SK-N-SH (cell line): ENCODE results near the gene TMUB1. TPM values are rescaled to one million over a fixed set of nuclear protein-coding genes. Genes with fewer than 3 reads are reported as not detected.

Source experiments
- CTCF ChIA-PET: fragments of 300-600, 350-600 bp; formaldehyde crosslinking; extraction: SDS; loops from one replicate; lab custom pipeline; 2021; lab: Yijun Ruan, JAX
- POLR2A ChIA-PET: fragments of 350-600 bp; sonication (Branson Sonifier 250); formaldehyde crosslinking; extraction: SDS; loops from one replicate; lab custom pipeline; 2020; ENCODE audit warnings: antibody characterized with exemption, inconsistent platforms; lab: Yijun Ruan, JAX
- DNase-seq: peaks from one replicate; pipeline ENCODE4 v3.0.0; 2012
- H2AFZ ChIP-seq: fragments of 200-600 bp; sonication (generic); 2 replicates; pipeline ENCODE4 v1.8.1; 2016; ENCODE audit warnings: antibody characterized with exemption, mild to moderate bottlenecking, low read depth
- H3F3A ChIP-seq: fragments of 200-600 bp; sonication (generic); replicated peaks from 2 replicates; pipeline ENCODE3; 2016; ENCODE audit warnings: antibody characterized with exemption, mild to moderate bottlenecking; ENCODE audit not compliant: insufficient read depth
- H3K27ac ChIP-seq, 2 experiments: fragments of 200-500 bp in 1 of 2; fragments of 200-600 bp in 1 of 2; sonication (Bioruptor generic) in 1 of 2; sonication (generic), shearing (Covaris generic) in 1 of 2; 2 replicates each; pipeline versions ENCODE4 v1.5.1 to v1.6.1; 2014 to 2016; ENCODE audit warnings: low read depth in 2 of 2, inconsistent platforms in 1 of 2, low read length in 1 of 2, mild to moderate bottlenecking in 1 of 2, mixed read lengths in 1 of 2
- H3K27me3 ChIP-seq: fragments of 200-600 bp; sonication (generic), shearing (Covaris generic); 2 replicates; pipeline ENCODE4 v1.6.1; 2016; ENCODE audit warnings: mixed run types; ENCODE audit not compliant: insufficient read depth
- H3K36me3 ChIP-seq, 2 experiments: fragments of 200-500 bp in 1 of 2; fragments of 200-600 bp in 1 of 2; sonication (Bioruptor generic) in 1 of 2; sonication (generic) in 1 of 2; replicated peaks in 1 of 2; 2 replicates each; pipeline versions ENCODE3 to v1.5.1; 2014 to 2016; ENCODE audit warnings: low read length in 1 of 2, mild to moderate bottlenecking in 1 of 2; ENCODE audit not compliant: insufficient read depth in 2 of 2, control insufficient read depth in 1 of 2
- H3K4me1 ChIP-seq, 2 experiments: fragments of 200-500 bp in 1 of 2; fragments of 200-600 bp in 1 of 2; sonication (Bioruptor generic) in 1 of 2; sonication (generic), shearing (Covaris generic) in 1 of 2; 2 replicates each; pipeline versions ENCODE4 v1.5.1 to v1.6.1; 2014 to 2016; ENCODE audit warnings: low read depth in 1 of 2, low read length in 1 of 2, mixed run types in 1 of 2; ENCODE audit not compliant: insufficient read depth in 2 of 2, control insufficient read depth in 1 of 2
- H3K4me2 ChIP-seq: fragments of 200-600 bp; sonication (generic), shearing (Covaris generic); 2 replicates; pipeline ENCODE4 v1.6.1; 2017; ENCODE audit warnings: mixed run types
- H3K4me3 ChIP-seq, 2 experiments: fragments of 200-500 bp in 1 of 2; fragments of 200-600 bp in 1 of 2; sonication (Bioruptor generic) in 1 of 2; sonication (generic), shearing (Covaris generic) in 1 of 2; 2 replicates each; pipeline versions ENCODE4 v1.5.1 to v1.8.1; 2014 to 2016; ENCODE audit warnings: low read depth in 2 of 2, inconsistent platforms in 1 of 2, low read length in 1 of 2, mild to moderate bottlenecking in 1 of 2, mixed read lengths in 1 of 2, moderate library complexity in 1 of 2
- H3K79me2 ChIP-seq: fragments of 200-600 bp; sonication (generic); 2 replicates; pipeline ENCODE4 v1.8.1; 2017; ENCODE audit warnings: mild to moderate bottlenecking; ENCODE audit not compliant: insufficient read depth
- H3K9ac ChIP-seq: fragments of 200-600 bp; sonication (generic); 2 replicates; pipeline ENCODE4 v1.6.1; 2017; ENCODE audit warnings: mixed run types
- H3K9me2 ChIP-seq: fragments of 200-600 bp; sonication (generic); 2 replicates; pipeline ENCODE4 v1.6.1; 2017; ENCODE audit warnings: mixed run types
- H3K9me3 ChIP-seq: fragments of 200-600 bp; sonication (generic); 2 replicates; pipeline ENCODE4 v1.6.1; 2017; ENCODE audit warnings: mixed run types, mild to moderate bottlenecking, moderate library complexity
- H4K20me1 ChIP-seq: fragments of 200-600 bp; sonication (generic); 2 replicates; pipeline ENCODE4 v1.6.1; 2017; ENCODE audit warnings: mild to moderate bottlenecking, mixed run types; ENCODE audit not compliant: insufficient read depth
- EP300 ChIP-seq, 2 experiments: IDR thresholded peaks; 2 replicates each; pipeline versions ENCODE4 v1.4.0 to v1.6.1; 2012; ENCODE audit warnings: borderline replicate concordance in 1 of 2, low read depth in 1 of 2, low read length in 1 of 2
- FOSL2 ChIP-seq: IDR thresholded peaks from 2 replicates; pipeline ENCODE4 v1.4.0; 2012; ENCODE audit warnings: low read depth, mild to moderate bottlenecking, moderate library complexity, borderline replicate concordance
- FOXJ3 ChIP-seq: sonication (generic); formaldehyde crosslinking; IDR thresholded peaks from 2 replicates; pipeline ENCODE4 v1.5.1; 2020; ENCODE audit warnings: mild to moderate bottlenecking, missing genetic modification reagents
- FOXM1 ChIP-seq: IDR thresholded peaks from 2 replicates; pipeline ENCODE4 v1.4.0; 2012; ENCODE audit warnings: low read depth, mild to moderate bottlenecking
- MAX ChIP-seq: IDR thresholded peaks from 2 replicates; pipeline ENCODE4 v1.4.0; 2012; ENCODE audit warnings: low read depth
- MEF2A ChIP-seq: IDR thresholded peaks from 2 replicates; pipeline ENCODE4 v1.4.0; 2012; ENCODE audit warnings: low read depth, borderline replicate concordance
- MXI1 ChIP-seq: IDR thresholded peaks from 2 replicates; pipeline ENCODE4 v1.6.1; 2012; ENCODE audit warnings: mild to moderate bottlenecking, low read depth, low read length, improper control_type of control experiment
- NFIC ChIP-seq: IDR thresholded peaks from 2 replicates; pipeline ENCODE4 v1.4.0; 2012; ENCODE audit warnings: borderline replicate concordance
- NRF1 ChIP-seq: IDR thresholded peaks from 2 replicates; pipeline ENCODE4 v1.6.1; 2012; ENCODE audit warnings: low read depth, mild to moderate bottlenecking, low read length
- PBX3 ChIP-seq: IDR thresholded peaks from 2 replicates; pipeline ENCODE4; 2012
- POLR2AphosphoS5 ChIP-seq: IDR thresholded peaks from 2 replicates; pipeline ENCODE4 v1.6.1; 2012; ENCODE audit warnings: low read depth, low read length
- SIN3A ChIP-seq: IDR thresholded peaks from 2 replicates; pipeline ENCODE4 v1.6.1; 2012; ENCODE audit warnings: low read depth, mild to moderate bottlenecking, low read length, moderate library complexity, borderline replicate concordance
- TAF1 ChIP-seq: IDR thresholded peaks from 2 replicates; pipeline ENCODE4 v1.6.1; 2012; ENCODE audit warnings: low read depth, mild to moderate bottlenecking, low read length, moderate library complexity, borderline replicate concordance
- WGBS: methylation state at CpG from one replicate; pipeline ENCODE4 v1.1.6; 2017; ENCODE audit warnings: low lambda C conversion rate; 5-methylcytosine and 5-hydroxymethylcytosine counted together
- polyA plus RNA-seq, 3 experiments: library from polyadenylated mRNA; depleted of rRNA; stranded (reverse); fragments of >200 nt; gene quantifications; 2 replicates each; pipeline ENCODE4 v1.2.3, GENCODE V29; 2012
- TF ChIP-seq, protein P1 (sequence below): IDR thresholded peaks from 2 replicates; pipeline ENCODE4 v1.4.0; 2012; ENCODE audit warnings: low read depth, borderline replicate concordance
- TF ChIP-seq, protein P2 (sequence below): fragments of 200-600 bp; sonication (generic); IDR thresholded peaks from 2 replicates; pipeline ENCODE4 v1.6.1; 2017; ENCODE audit warnings: antibody characterized with exemption, mild to moderate bottlenecking, moderate library complexity

The TMUB1 gene
- polyA plus RNA-seq, 1 of the 3 experiments (the other 2 are of a cell fraction), result 60.6 TPM

DNA sequence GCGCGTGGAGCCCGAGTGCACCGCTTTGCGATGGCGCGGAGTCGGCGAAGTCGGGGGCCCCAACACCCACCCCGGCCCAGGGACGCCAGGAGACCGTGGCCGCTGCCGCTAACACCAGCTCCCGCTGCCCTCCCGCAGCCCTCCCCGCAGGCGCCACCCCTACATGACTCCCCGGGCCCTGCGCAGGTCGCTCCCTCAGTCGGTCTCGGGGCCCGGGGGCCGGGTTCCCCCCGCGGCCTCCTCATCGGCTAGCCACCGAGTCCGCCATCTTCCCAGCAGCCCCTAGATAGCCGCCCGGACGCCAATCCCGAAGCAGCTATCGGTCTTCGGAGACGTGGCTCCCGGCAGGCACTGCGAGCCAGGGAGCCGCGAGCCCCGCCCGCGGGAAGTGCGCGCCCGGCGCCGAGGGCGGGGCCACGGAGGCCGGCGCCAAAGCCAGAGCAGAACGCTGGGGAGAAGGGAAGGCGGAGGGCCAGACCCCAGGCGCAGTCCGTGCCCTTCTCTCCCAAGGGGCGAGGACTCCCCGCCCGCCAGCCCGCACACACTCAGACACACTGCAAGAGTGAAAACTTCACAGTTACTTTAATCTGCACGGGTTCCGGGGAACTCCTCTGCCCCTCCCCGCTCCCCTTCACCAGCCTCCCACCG is 2.6 kb downstream of the TMUB1 start, which contains the start of gene FASTK (continued):
- TF ChIP-seq EP300 (IDR thresholded peaks at IDR 0.05; ENCODE audit: borderline replicate concordance in 1 of 2, low read depth in 1 of 2, low read length in 1 of 2) (peak in 1 of 2 experiments; percentile 34; a peak in 1 of 4 replicates), PBX3 (peak; percentile 80), MEF2A (no peak), TAF1 (peak; percentile 97), NFIC (no peak; the same call in 1 of the 2 replicates), FOXJ3 (CRISPR knock-in tag) (no peak), FOXM1 (peak; percentile 44; the same call in 1 of the 2 replicates), SIN3A (peak; percentile 68; the same call in 1 of the 2 replicates), NRF1 (peak; percentile 46; the same call in 1 of the 2 replicates)
- TF ChIP-seq, protein P1, sequence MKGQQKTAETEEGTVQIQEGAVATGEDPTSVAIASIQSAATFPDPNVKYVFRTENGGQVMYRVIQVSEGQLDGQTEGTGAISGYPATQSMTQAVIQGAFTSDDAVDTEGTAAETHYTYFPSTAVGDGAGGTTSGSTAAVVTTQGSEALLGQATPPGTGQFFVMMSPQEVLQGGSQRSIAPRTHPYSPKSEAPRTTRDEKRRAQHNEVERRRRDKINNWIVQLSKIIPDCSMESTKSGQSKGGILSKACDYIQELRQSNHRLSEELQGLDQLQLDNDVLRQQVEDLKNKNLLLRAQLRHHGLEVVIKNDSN, result no peak

- H3K9me2 ChIP-seq, result no peaks in the 10 kb centered on the region
- H3K4me2 ChIP-seq, result peak overlapping the region; percentile 98
- H3K36me3 ChIP-seq, result peaks cover 12 to 51% of the 10 kb centered on the region in 2 experiments
- CTCF ChIA-PET, result interaction anchor here (0.6 to 21.3 kb wide), 7 partner anchors 15 to 89 kb away, joined by 3 to 474 read pairs (median 5); partner anchors contain the start of genes CDK5 and SLC4A2
- H3K27me3 ChIP-seq, result no peaks in the 10 kb centered on the region
- DNase-seq, result peak; percentile 77
- H2AFZ ChIP-seq, result peak overlapping the region; percentile 73; the same call in 1 of the 2 replicates
- H3K27ac ChIP-seq, result peak overlapping the region; percentile 78 to 95
- WGBS, result 4% methylated on average over 30 of the region's 31 CpGs
- peaks cover 42% of the 10 kb centered on the region for H3F3A ChIP-seq
- POLR2A ChIA-PET, result interaction anchor here (0.8 to 1.5 kb wide), 8 partner anchors 10 to 152 kb away, joined by 3 to 7 read pairs (median 4); partner anchors contain the start of genes ABCB8 and CHPF2
- H3K4me3 ChIP-seq, result peak overlapping the region; percentile 94 to 99
- peak; percentile 23; the same call in 1 of the 2 replicates for TF ChIP-seq MXI1
- TF ChIP-seq FOSL2, result no peak
- TF ChIP-seq, protein P2, sequence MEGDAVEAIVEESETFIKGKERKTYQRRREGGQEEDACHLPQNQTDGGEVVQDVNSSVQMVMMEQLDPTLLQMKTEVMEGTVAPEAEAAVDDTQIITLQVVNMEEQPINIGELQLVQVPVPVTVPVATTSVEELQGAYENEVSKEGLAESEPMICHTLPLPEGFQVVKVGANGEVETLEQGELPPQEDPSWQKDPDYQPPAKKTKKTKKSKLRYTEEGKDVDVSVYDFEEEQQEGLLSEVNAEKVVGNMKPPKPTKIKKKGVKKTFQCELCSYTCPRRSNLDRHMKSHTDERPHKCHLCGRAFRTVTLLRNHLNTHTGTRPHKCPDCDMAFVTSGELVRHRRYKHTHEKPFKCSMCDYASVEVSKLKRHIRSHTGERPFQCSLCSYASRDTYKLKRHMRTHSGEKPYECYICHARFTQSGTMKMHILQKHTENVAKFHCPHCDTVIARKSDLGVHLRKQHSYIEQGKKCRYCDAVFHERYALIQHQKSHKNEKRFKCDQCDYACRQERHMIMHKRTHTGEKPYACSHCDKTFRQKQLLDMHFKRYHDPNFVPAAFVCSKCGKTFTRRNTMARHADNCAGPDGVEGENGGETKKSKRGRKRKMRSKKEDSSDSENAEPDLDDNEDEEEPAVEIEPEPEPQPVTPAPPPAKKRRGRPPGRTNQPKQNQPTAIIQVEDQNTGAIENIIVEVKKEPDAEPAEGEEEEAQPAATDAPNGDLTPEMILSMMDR, result peak; percentile 6; the same call in 1 of the 2 replicates
- TF ChIP-seq POLR2AphosphoS5, result no peak; the same call in 1 of the 2 replicates
- no peak for TF ChIP-seq FOXJ3 (CRISPR knock-in tag)
- TF ChIP-seq MAX, result no peak
- H3K9me3 ChIP-seq, result no peaks in the 10 kb centered on the region
- no peaks in the 10 kb centered on the region; the same call in 1 of the 2 replicates for H4K20me1 ChIP-seq
- peaks cover 48% of the 10 kb centered on the region for H3K79me2 ChIP-seq
- H3K9ac ChIP-seq, result peak overlapping the region; percentile 96
- H3K4me1 ChIP-seq, result peaks cover 25 to 42% of the 10 kb centered on the region in 2 experiments
These were observed 3.2 kb downstream of the TMUB1 start for GRCh38 chr7:151080067-151080521.
